ENCODE measurements around the gene SPRY4.

Gene SPRY4

DNA sequence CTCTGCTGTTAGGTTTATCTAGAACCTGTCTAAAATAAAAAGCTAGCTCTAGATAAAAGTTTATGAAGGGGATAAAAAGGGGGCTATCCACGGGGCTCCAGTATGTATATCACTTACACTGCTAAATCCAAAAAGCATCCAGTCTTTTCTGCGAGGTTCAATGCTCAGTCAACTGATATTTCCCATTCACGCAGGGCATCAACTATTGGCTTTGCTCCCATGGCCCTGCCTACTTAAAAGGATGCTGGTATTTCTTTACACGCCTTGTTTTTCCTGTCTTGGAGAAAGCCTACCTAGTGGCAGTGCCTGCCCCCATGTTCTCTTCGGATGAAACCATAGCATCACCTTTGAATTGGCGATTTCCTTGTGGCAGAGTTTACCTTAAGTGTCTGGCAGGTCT is 8.1 kb downstream of the SPRY4 start:
- Histone ChIP-seq H3K27ac (ENCODE audit: insufficient read depth, low read length, poor library complexity, severe bottlenecking) (no peak overlapping the region), H3K4me1 (ENCODE audit: control insufficient read depth, insufficient read depth, low read length, poor library complexity, severe bottlenecking) (peaks cover 9% of the 10 kb centered on the region), H3K36me3 (ENCODE audit: control insufficient read depth, insufficient read depth, low read length) (no peaks in the 10 kb centered on the region), H3K27me3 (replicated peaks; ENCODE audit: control insufficient read depth, insufficient read depth, low read length, poor library complexity, severe bottlenecking) (no peaks in the 10 kb centered on the region), H3K9me3 (ENCODE audit: control insufficient read depth, low read length) (no peaks in the 10 kb centered on the region), H3K4me3 (ENCODE audit: insufficient read depth, low read depth, low read length, poor library complexity, severe bottlenecking) (no peak overlapping the region)
- DNase-seq = no peak

DNA sequence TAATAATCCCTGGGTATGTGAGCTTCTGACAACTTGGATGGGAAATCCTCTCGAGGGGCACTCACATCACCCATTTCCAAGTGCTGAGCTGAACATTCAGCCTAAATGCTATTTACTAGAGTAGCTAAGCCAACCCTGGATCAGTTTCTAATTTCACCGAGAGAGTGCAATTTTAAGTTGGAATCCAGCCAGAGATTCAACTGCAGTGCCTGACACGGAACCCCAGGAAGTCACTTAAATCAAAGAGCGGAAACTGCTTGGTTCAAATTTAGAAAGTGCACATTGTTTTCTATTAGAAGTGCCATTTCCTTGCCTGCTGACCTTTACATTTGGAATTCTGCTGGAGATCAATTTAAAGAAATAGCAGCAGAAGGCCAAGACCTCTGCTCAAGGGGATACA is 8.8 kb downstream of the SPRY4 start:
- H3K27me3 ChIP-seq (replicated peaks; ENCODE audit: control insufficient read depth, insufficient read depth, low read length, poor library complexity, severe bottlenecking) = no peaks in the 10 kb centered on the region
- no peaks in the 10 kb centered on the region for H3K36me3 ChIP-seq (ENCODE audit: control insufficient read depth, insufficient read depth, low read length)
- no peaks in the 10 kb centered on the region for H3K9me3 ChIP-seq (ENCODE audit: control insufficient read depth, low read length)
- no peak for DNase-seq
- H3K4me3 ChIP-seq (ENCODE audit: insufficient read depth, low read depth, low read length, poor library complexity, severe bottlenecking) = no peak overlapping the region
- H3K4me1 ChIP-seq (ENCODE audit: control insufficient read depth, insufficient read depth, low read length, poor library complexity, severe bottlenecking) = peaks cover 9% of the 10 kb centered on the region
- H3K27ac ChIP-seq (ENCODE audit: insufficient read depth, low read length, poor library complexity, severe bottlenecking) = no peak overlapping the region

DNA sequence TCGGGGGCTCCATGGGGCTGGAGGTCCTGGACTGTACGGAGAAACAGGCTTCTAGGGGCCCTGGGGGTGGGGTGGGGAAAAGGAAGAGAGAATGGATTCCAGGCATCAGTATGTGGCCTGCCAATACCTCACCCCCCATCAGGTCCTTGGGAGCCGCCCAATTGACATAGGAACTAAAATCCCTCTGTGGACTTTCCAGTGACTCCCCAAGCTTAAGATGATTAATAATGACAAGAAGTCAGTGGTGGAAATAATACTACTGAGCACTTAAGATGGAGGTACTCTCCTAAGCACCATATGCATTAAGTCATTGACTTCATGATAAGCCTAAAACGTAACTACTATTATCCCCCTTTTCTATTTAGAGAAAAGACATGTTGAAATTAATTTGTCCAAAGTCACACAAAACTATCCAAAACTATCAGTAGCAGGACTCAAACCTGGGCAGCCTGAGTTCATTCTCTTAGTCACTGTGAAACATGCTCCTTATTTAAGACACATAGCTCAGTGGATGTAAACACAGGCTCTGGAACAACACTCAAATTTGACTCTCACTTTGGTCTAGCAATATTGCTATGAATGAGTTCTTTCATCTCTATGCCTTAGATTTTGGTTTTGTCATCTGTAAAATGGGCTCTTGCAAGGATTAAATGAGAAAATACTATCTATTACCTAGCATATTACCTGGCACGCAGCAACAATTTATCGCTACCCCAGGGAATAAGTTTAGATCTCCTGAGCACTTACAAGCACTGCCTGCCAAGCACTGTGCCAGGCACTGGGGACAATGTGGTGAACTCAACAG is 9.5 kb downstream of the SPRY4 start:
- Histone ChIP-seq H3K9me3 (ENCODE audit: control insufficient read depth, low read length) (no peaks in the 10 kb centered on the region), H3K4me3 (ENCODE audit: insufficient read depth, low read depth, low read length, poor library complexity, severe bottlenecking) (no peak overlapping the region), H3K36me3 (ENCODE audit: control insufficient read depth, insufficient read depth, low read length) (no peaks in the 10 kb centered on the region), H3K27ac (ENCODE audit: insufficient read depth, low read length, poor library complexity, severe bottlenecking) (no peak overlapping the region), H3K4me1 (ENCODE audit: control insufficient read depth, insufficient read depth, low read length, poor library complexity, severe bottlenecking) (peaks cover 9% of the 10 kb centered on the region), H3K27me3 (replicated peaks; ENCODE audit: control insufficient read depth, insufficient read depth, low read length, poor library complexity, severe bottlenecking) (no peaks in the 10 kb centered on the region)
- DNase-seq = no peak

DNA sequence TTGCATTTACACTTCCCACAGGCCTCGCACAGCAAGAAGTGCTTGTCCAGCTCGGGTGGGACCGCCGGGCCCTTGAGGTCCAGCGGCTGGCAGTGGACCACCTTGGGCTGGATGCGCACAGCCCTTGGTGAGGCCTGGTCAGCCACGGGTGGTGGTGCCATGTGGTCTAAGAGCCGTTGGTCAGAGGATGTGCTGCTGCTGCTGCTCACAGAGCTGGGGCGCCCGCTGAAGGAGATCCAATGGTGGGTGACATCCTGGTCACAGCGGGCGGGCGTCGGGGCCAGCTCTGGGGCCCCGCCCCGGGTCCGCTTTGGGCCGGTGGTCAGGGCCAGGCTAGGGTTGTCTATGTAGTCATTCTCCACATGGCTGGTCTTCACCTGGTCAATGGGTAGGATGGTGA is 10.2 kb downstream of the SPRY4 start:
- no peaks in the 10 kb centered on the region for H3K36me3 ChIP-seq (ENCODE audit: control insufficient read depth, insufficient read depth, low read length)
- no peak overlapping the region for H3K4me3 ChIP-seq (ENCODE audit: insufficient read depth, low read depth, low read length, poor library complexity, severe bottlenecking)
- H3K4me1 ChIP-seq (ENCODE audit: control insufficient read depth, insufficient read depth, low read length, poor library complexity, severe bottlenecking) = peaks cover 9% of the 10 kb centered on the region
- no peaks in the 10 kb centered on the region for H3K9me3 ChIP-seq (ENCODE audit: control insufficient read depth, low read length)
- H3K27me3 ChIP-seq (replicated peaks; ENCODE audit: control insufficient read depth, insufficient read depth, low read length, poor library complexity, severe bottlenecking) = no peaks in the 10 kb centered on the region
- DNase-seq = no peak
- H3K27ac ChIP-seq (ENCODE audit: insufficient read depth, low read length, poor library complexity, severe bottlenecking) = no peak overlapping the region

DNA sequence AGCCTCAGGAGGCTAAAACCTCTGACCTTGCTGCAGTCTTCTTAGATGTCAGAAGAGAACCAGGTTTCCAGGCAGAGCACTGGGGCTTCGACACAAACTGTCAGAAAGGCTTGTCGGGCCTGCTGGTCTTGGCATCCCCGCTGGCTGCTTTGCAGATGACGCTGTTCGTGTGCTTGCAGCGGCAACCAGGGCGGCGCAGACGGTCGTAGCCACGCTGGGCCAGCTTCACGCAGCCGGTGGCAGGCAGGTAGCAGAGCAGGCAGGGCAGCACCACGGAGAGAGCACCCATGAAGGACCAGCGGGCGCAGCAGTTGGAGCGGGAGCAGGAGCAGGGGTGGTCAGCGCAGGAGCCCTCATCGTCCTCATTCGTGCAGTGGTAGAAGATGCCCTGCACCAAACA is 10.7 kb downstream of the SPRY4 start:
- Histone ChIP-seq H3K9me3 (ENCODE audit: control insufficient read depth, low read length) (no peaks in the 10 kb centered on the region), H3K27ac (ENCODE audit: insufficient read depth, low read length, poor library complexity, severe bottlenecking) (no peak overlapping the region), H3K27me3 (replicated peaks; ENCODE audit: control insufficient read depth, insufficient read depth, low read length, poor library complexity, severe bottlenecking) (no peaks in the 10 kb centered on the region), H3K36me3 (ENCODE audit: control insufficient read depth, insufficient read depth, low read length) (no peaks in the 10 kb centered on the region), H3K4me1 (ENCODE audit: control insufficient read depth, insufficient read depth, low read length, poor library complexity, severe bottlenecking) (peaks cover 9% of the 10 kb centered on the region), H3K4me3 (ENCODE audit: insufficient read depth, low read depth, low read length, poor library complexity, severe bottlenecking) (no peak overlapping the region)
- DNase-seq = no peak

DNA sequence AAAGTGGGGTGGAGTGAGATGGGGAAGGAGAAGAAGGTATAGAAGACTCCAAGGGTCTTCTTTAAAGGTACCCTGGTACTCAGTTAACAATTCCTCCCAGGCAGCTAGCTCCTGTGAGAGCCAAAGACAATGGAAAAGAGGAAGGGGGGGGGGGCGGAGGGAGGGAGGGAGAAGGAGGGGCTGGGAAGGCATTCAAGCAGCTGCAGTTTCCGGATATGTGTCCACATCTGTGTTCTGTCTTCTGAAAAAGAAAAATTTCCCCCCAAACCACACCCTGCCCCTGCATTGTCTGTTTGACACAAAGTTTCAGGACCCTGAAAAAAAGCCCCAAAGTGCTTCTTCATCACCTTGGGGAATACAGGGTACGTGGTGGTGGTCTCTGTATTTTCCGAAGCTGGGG is 11.1 kb downstream of the SPRY4 start:
- Histone ChIP-seq H3K4me1 (ENCODE audit: control insufficient read depth, insufficient read depth, low read length, poor library complexity, severe bottlenecking) (peaks cover 9% of the 10 kb centered on the region), H3K27ac (ENCODE audit: insufficient read depth, low read length, poor library complexity, severe bottlenecking) (no peak overlapping the region), H3K9me3 (ENCODE audit: control insufficient read depth, low read length) (no peaks in the 10 kb centered on the region), H3K27me3 (replicated peaks; ENCODE audit: control insufficient read depth, insufficient read depth, low read length, poor library complexity, severe bottlenecking) (no peaks in the 10 kb centered on the region), H3K36me3 (ENCODE audit: control insufficient read depth, insufficient read depth, low read length) (no peaks in the 10 kb centered on the region), H3K4me3 (ENCODE audit: insufficient read depth, low read depth, low read length, poor library complexity, severe bottlenecking) (no peak overlapping the region)
- no peak for DNase-seq

DNA sequence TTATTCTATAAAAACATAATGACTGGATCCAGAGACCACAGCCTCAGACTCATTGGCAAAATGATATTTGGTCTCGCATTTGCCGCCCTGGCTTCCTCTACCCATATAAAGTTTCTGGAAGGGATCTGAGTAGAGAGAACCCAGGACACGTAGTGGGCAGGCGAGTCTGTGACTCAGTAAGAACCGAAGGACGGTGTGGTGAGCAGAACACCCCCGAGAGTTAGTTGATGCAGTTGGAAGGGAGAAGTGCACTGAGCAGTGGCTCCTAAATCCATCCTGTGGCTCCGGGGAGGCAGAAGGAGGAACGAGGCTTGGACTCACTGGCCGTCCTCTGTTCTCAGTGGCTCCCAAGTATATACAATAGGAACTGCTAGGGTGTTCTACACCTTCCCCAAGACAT is 11.5 kb downstream of the SPRY4 start:
- no peak overlapping the region for H3K27ac ChIP-seq (ENCODE audit: insufficient read depth, low read length, poor library complexity, severe bottlenecking)
- H3K36me3 ChIP-seq (ENCODE audit: control insufficient read depth, insufficient read depth, low read length) = no peaks in the 10 kb centered on the region
- DNase-seq = no peak
- no peak overlapping the region for H3K4me3 ChIP-seq (ENCODE audit: insufficient read depth, low read depth, low read length, poor library complexity, severe bottlenecking)
- H3K4me1 ChIP-seq (ENCODE audit: control insufficient read depth, insufficient read depth, low read length, poor library complexity, severe bottlenecking) = peaks cover 9% of the 10 kb centered on the region
- H3K27me3 ChIP-seq (replicated peaks; ENCODE audit: control insufficient read depth, insufficient read depth, low read length, poor library complexity, severe bottlenecking) = no peaks in the 10 kb centered on the region
- no peaks in the 10 kb centered on the region for H3K9me3 ChIP-seq (ENCODE audit: control insufficient read depth, low read length)

DNA sequence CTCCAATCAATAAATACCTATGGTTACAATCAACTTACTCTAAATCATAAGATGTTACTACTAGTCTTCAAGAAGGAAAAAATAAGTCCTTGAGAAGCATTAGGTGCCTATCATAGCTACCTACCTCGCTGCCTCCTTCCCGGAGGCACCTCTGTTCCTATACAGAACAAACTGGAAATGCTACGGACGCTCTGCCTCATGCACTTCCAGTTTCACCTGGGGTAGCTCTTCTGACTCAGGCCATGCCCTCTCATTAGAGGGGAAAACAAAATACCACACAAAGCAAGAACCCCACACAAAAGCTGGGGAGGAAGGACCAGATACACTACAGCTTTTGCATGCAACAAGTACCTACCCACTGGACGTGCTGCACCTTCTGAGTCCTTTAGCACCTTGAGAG is 12.4 kb downstream of the SPRY4 start:
- H3K4me3 ChIP-seq (ENCODE audit: insufficient read depth, low read depth, low read length, poor library complexity, severe bottlenecking) = no peak overlapping the region
- H3K36me3 ChIP-seq (ENCODE audit: control insufficient read depth, insufficient read depth, low read length) = no peaks in the 10 kb centered on the region
- no peaks in the 10 kb centered on the region for H3K9me3 ChIP-seq (ENCODE audit: control insufficient read depth, low read length)
- peaks cover 9% of the 10 kb centered on the region for H3K4me1 ChIP-seq (ENCODE audit: control insufficient read depth, insufficient read depth, low read length, poor library complexity, severe bottlenecking)
- no peak for DNase-seq
- H3K27me3 ChIP-seq (replicated peaks; ENCODE audit: control insufficient read depth, insufficient read depth, low read length, poor library complexity, severe bottlenecking) = no peaks in the 10 kb centered on the region
- H3K27ac ChIP-seq (ENCODE audit: insufficient read depth, low read length, poor library complexity, severe bottlenecking) = no peak overlapping the region

DNA sequence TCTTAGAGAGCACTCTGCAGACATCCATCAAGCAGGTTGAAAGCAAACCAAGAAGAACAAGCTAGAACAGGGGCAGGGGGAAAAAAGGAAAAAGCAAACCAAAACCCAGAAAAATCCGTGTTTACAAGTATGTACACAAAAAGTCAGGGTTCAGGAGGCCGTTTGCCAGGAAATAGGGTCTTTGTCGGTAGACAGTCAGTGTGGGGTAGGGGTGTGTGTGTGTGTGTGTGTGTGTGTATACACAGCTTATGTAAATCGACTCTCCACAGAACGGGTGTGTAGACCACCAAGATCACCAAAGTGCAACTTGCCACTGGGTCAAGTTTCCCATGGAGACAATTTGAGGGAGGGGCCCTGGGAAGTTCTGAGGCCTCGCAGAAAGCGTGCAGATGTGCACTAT is 13.1 kb downstream of the SPRY4 start:
- DNase-seq = no peak
- Histone ChIP-seq H3K4me1 (ENCODE audit: control insufficient read depth, insufficient read depth, low read length, poor library complexity, severe bottlenecking) (peaks cover 9% of the 10 kb centered on the region), H3K27me3 (replicated peaks; ENCODE audit: control insufficient read depth, insufficient read depth, low read length, poor library complexity, severe bottlenecking) (no peaks in the 10 kb centered on the region), H3K9me3 (ENCODE audit: control insufficient read depth, low read length) (no peaks in the 10 kb centered on the region), H3K36me3 (ENCODE audit: control insufficient read depth, insufficient read depth, low read length) (no peaks in the 10 kb centered on the region), H3K27ac (ENCODE audit: insufficient read depth, low read length, poor library complexity, severe bottlenecking) (no peak overlapping the region), H3K4me3 (ENCODE audit: insufficient read depth, low read depth, low read length, poor library complexity, severe bottlenecking) (no peak overlapping the region)

DNA sequence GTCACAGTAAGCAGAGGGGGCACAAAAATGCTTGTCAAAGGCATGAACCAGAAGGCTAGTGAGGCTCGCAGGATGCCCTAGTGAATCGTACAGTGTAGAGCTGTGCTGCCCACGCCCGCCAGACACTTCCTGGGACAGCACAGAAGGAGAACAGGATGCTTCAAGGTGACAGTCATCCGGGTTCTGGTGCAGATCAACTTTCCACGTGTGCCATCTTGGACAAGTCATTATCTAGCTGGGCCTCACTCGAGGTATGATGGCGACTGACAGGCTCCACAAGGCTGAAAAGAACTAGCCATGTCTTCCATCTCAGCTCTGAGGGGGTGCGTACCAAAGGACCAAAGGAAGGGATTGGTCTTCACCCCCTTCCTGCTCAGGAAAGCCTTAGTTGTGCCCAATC is 14.0 kb downstream of the SPRY4 start:
- H3K4me1 ChIP-seq (ENCODE audit: control insufficient read depth, insufficient read depth, low read length, poor library complexity, severe bottlenecking) = peaks cover 1% of the 10 kb centered on the region
- no peak overlapping the region for H3K27ac ChIP-seq (ENCODE audit: insufficient read depth, low read length, poor library complexity, severe bottlenecking)
- no peaks in the 10 kb centered on the region for H3K36me3 ChIP-seq (ENCODE audit: control insufficient read depth, insufficient read depth, low read length)
- no peak for DNase-seq
- H3K9me3 ChIP-seq (ENCODE audit: control insufficient read depth, low read length) = no peaks in the 10 kb centered on the region
- no peaks in the 10 kb centered on the region for H3K27me3 ChIP-seq (replicated peaks; ENCODE audit: control insufficient read depth, insufficient read depth, low read length, poor library complexity, severe bottlenecking)
- H3K4me3 ChIP-seq (ENCODE audit: insufficient read depth, low read depth, low read length, poor library complexity, severe bottlenecking) = no peak overlapping the region

All from effector memory CD4-positive, alpha-beta T cell (primary cell).